HG03095 (cell line): ENCODE results near the gene RMDN3.

Experiments used
- ATAC-seq: cut with Tn5 transposase; IDR thresholded peaks from one replicate; pipeline ENCODE4 v1.9.1; 2021; ENCODE audit warnings: moderate library complexity; ENCODE audit not compliant: unreplicated experiment

RMDN3 gene

GRCh38 chr15:40773496-40773895, 18.4 kb upstream of the RMDN3 start:
- no peak for ATAC-seq

- ATAC-seq, result no peak
Observed at GRCh38 chr15:40772014-40772413, 17.0 kb upstream of the RMDN3 start.

- no peak for ATAC-seq
Observed at GRCh38 chr15:40771242-40771641, 16.2 kb upstream of the RMDN3 start.

GRCh38 chr15:40770147-40770721, 15.2 kb upstream of the RMDN3 start:
- no peak for ATAC-seq

GRCh38 chr15:40769274-40770146, 14.5 kb upstream of the RMDN3 start, which contains the start of gene C15orf62:
Gene C15orf62 (plus strand): TSS chr15:40769980. CDS start chr15:40770496, 516 bp downstream.
- ATAC-seq, result peak; percentile 39

GRCh38 chr15:40768521-40769273, 13.6 kb upstream of the RMDN3 start:
- ATAC-seq, result no peak

GRCh38 chr15:40767838-40768500, 12.9 kb upstream of the RMDN3 start:
- no peak for ATAC-seq

GRCh38 chr15:40766906-40767837, 12.1 kb upstream of the RMDN3 start:
- no peak for ATAC-seq

GRCh38 chr15:40766194-40766815, 11.3 kb upstream of the RMDN3 start:
- ATAC-seq, result no peak

- ATAC-seq, result no peak
Observed at GRCh38 chr15:40764629-40765103, 9.6 kb upstream of the RMDN3 start.

- peak; percentile 66 for ATAC-seq
Observed at GRCh38 chr15:40763801-40764628, 9.0 kb upstream of the RMDN3 start, which contains the start of gene GCHFR. Gene GCHFR (plus strand): TSS chr15:40764068. CDS start chr15:40764181, 113 bp downstream.

GRCh38 chr15:40762919-40763800, 8.1 kb upstream of the RMDN3 start:
- ATAC-seq, result peak; percentile 9

GRCh38 chr15:40759961-40760360, 4.9 kb upstream of the RMDN3 start:
- ATAC-seq, result no peak

GRCh38 chr15:40756938-40757337, 1.9 kb upstream of the RMDN3 start:
- ATAC-seq, result no peak

GRCh38 chr15:40755812-40756208, 756 bp upstream of the RMDN3 start:
- no peak for ATAC-seq

- no peak for ATAC-seq
Observed at GRCh38 chr15:40754574-40754882, 526 bp downstream of the RMDN3 start.

GRCh38 chr15:40751745-40752144, 3.3 kb downstream of the RMDN3 start:
- ATAC-seq, result no peak

GRCh38 chr15:40750885-40751284, 4.2 kb downstream of the RMDN3 start:
- no peak for ATAC-seq
